Stimulated activated naive CD4-positive, alpha-beta T cell (primary cell): ENCODE data around the gene USP7.

Source experiments
- DNase-seq, 6 experiments: peaks; one replicate each; lab custom pipeline; 2025; lab: John Stamatoyannopoulos, UW

USP7 gene

GRCh38 chr16:8951447-8952280, 12.0 kb downstream of the USP7 start:
- DNase-seq: no peak

- no peak for DNase-seq
These were observed 13.1 kb downstream of the USP7 start for GRCh38 chr16:8950580-8951077.

GRCh38 chr16:8949536-8950418, 13.9 kb downstream of the USP7 start:
- DNase-seq: no peak

- no peak for DNase-seq
These were observed 14.9 kb downstream of the USP7 start for GRCh38 chr16:8948831-8949230.

GRCh38 chr16:8948069-8948593, 15.6 kb downstream of the USP7 start:
- DNase-seq: no peak

- no peak for DNase-seq
These were observed 17.2 kb downstream of the USP7 start for GRCh38 chr16:8946544-8946943.

GRCh38 chr16:8945626-8946296, 17.9 kb downstream of the USP7 start:
- no peak for DNase-seq

GRCh38 chr16:8943966-8944759, 19.5 kb downstream of the USP7 start:
- peak in 1 of 6 experiments; percentile 22 for DNase-seq

GRCh38 chr16:8943001-8943763, 20.5 kb downstream of the USP7 start:
- no peak for DNase-seq

GRCh38 chr16:8941718-8942344, 21.9 kb downstream of the USP7 start:
- DNase-seq: no peak

- no peak for DNase-seq
These were observed 25.9 kb downstream of the USP7 start for GRCh38 chr16:8937803-8938202.

- peak; percentile 34 to 60 (median 52) for DNase-seq
These were observed 27.3 kb downstream of the USP7 start for GRCh38 chr16:8936421-8936820.

GRCh38 chr16:8935989-8936388, 27.7 kb downstream of the USP7 start:
- DNase-seq: peak in 1 of 6 experiments; percentile 19

GRCh38 chr16:8934601-8935000, 29.1 kb downstream of the USP7 start:
- DNase-seq: no peak

- peak in 5 of 6 experiments; percentile 22 to 52 (median 47) for DNase-seq
These were observed 31.8 kb downstream of the USP7 start for GRCh38 chr16:8931859-8932258.

GRCh38 chr16:8929086-8929748, 34.5 kb downstream of the USP7 start:
- DNase-seq: no peak

GRCh38 chr16:8928467-8928957, 35.2 kb downstream of the USP7 start:
- no peak for DNase-seq

GRCh38 chr16:8926827-8927226, 36.9 kb downstream of the USP7 start:
- no peak for DNase-seq

- no peak for DNase-seq
These were observed 38.3 kb downstream of the USP7 start for GRCh38 chr16:8925455-8925854.
